ENCODE results near the gene MDFI.

Gene MDFI

GRCh38 chr6:41651246-41651961 lies 13.1 kb downstream of the MDFI start:
- DNase-seq: no peak

- DNase-seq: no peak
These were observed 13.8 kb downstream of the MDFI start for GRCh38 chr6:41651962-41652657.

GRCh38 chr6:41652866-41653652 lies 14.8 kb downstream of the MDFI start:
- no peak for DNase-seq

GRCh38 chr6:41653691-41654090 lies 15.4 kb downstream of the MDFI start:
- DNase-seq: no peak

GRCh38 chr6:41654151-41654697 lies 16.0 kb downstream of the MDFI start:
- no peak for DNase-seq

GRCh38 chr6:41654698-41655151 lies 16.5 kb downstream of the MDFI start:
- no peak for DNase-seq

- no peak for DNase-seq
These were observed 16.9 kb downstream of the MDFI start for GRCh38 chr6:41655176-41655575.

GRCh38 chr6:41655646-41656001 lies 17.4 kb downstream of the MDFI start:
- DNase-seq: no peak

- DNase-seq: no peak
These were observed 17.9 kb downstream of the MDFI start for GRCh38 chr6:41656002-41656691.

- DNase-seq: no peak
These were observed 19.1 kb downstream of the MDFI start for GRCh38 chr6:41657131-41658094.

- no peak for DNase-seq
These were observed 20.4 kb downstream of the MDFI start for GRCh38 chr6:41658636-41659035.

GRCh38 chr6:41659935-41660334 lies 21.7 kb downstream of the MDFI start:
- DNase-seq: no peak

- no peak for DNase-seq
These were observed 25.3 kb downstream of the MDFI start for GRCh38 chr6:41663568-41663967.

GRCh38 chr6:41664271-41664670 lies 26.0 kb downstream of the MDFI start:
- no peak for DNase-seq

- DNase-seq: no peak
These were observed 28.9 kb downstream of the MDFI start for GRCh38 chr6:41667195-41667594.

GRCh38 chr6:41668968-41669367 lies 30.7 kb downstream of the MDFI start:
- DNase-seq: no peak

GRCh38 chr6:41670703-41671360 lies 32.6 kb downstream of the MDFI start:
- DNase-seq: no peak

- no peak for DNase-seq
These were observed 33.1 kb downstream of the MDFI start for GRCh38 chr6:41671376-41671775.

GRCh38 chr6:41672016-41672415 lies 33.7 kb downstream of the MDFI start:
- DNase-seq: no peak

- DNase-seq: no peak
These were observed 34.8 kb downstream of the MDFI start for GRCh38 chr6:41672816-41673703.
